A549 treated with Hydrocortisone at 1 μM for 4 hours (cell line): ENCODE data around the gene ZNF133. TPM values are rescaled to one million over a fixed set of nuclear protein-coding genes. Genes with fewer than 3 reads are reported as not detected.

Experiments
- total RNA-seq: library from RNA; stranded (reverse); fragments of 200-300 nt; extraction: Qiagen RNA extraction; gene quantifications from 5 replicates; pipeline ENCODE4 v1.2.3, GENCODE V29; 2022

The ZNF133 gene
- 9.4 to 14.6 TPM (median 11.9 TPM) in 5 replicates for total RNA-seq

DNA sequence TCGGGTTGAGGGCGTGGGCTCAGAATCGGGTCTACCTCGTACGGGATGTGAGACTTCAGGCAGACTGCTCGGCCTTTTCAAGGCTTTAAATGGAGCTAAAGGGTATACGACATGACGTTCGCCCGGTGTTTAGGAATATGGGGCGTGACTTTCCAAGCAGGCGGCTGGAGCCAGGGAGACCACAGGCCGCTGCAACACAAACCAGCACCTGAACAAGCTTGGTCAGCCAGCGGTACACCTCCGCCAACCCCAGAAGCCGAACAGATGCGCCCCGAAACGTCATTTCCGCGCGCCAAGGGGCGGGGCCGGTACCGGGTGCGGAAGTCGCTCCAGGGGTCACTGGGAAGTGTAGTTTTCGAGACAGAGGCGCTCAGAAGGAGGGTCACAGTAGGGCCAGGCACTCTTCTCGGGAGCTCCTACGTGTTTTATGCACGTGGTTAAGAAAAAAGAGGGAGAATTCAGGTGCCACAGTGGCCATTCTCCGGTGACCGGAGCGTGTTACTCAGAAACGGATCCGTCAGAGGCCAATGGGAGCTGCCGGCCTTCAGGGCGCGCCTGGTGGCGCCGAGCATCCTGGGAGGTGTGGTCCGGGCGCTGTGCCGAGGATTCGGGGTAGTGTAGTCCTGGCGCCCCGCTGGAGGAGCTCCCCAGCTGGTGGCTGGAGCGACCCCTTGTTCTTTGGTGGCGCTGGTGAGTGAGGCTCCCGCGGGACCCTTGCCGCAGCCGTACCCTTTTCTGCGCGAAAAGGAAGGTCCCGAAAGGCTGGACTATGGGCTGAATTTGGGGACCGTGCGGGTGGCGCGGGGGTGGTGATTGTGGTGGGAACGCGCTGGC, at the start of gene ZNF133:
Gene ZNF133, plus strand, starts transcription at position 613 of the 834 bp plus-strand sequence. CDS start 17,160 bp downstream, outside the sequence.

Other genes starting within 250 kb of the ZNF133 start
- 0.20 to 0.33 TPM (median 0.28 TPM) in 5 replicates for gene OVOL2, start 230.6 kb upstream of the ZNF133 start, total RNA-seq
- 9.2 to 12.2 TPM (median 10.4 TPM) in 5 replicates for gene KAT14, start 150.7 kb upstream of the ZNF133 start, total RNA-seq
- gene PET117, start 150.7 kb upstream of the ZNF133 start, total RNA-seq, result 21.7 to 27.9 TPM (median 23.6 TPM) in 5 replicates
- gene DZANK1, start 178.5 kb downstream of the ZNF133 start, total RNA-seq, result 2.4 to 3.2 TPM (median 2.6 TPM) in 5 replicates
- 14.3 to 20.4 TPM (median 14.8 TPM) in 5 replicates for gene POLR3F, start 178.9 kb downstream of the ZNF133 start, total RNA-seq
- 11.0 to 15.3 TPM (median 13.2 TPM) in 5 replicates for gene RBBP9, start 208.7 kb downstream of the ZNF133 start, total RNA-seq
- 52.1 to 64.9 TPM (median 53.9 TPM) in 5 replicates for gene SEC23B, start 219.4 kb downstream of the ZNF133 start, total RNA-seq